Medulla oblongata (tissue), 1 donor: ENCODE measurements around the gene ANTKMT.
"Not testable (repeated sequence)": the region's sequence is repeated elsewhere in the genome, so short reads cannot be mapped to it uniquely, and the experiment has no call there.

Experiments
- DNase-seq: peaks from one replicate; pipeline ENCODE4 v3.0.0-alpha.2; 2015; ENCODE audit errors: extremely low spot score

Gene ANTKMT

DNA sequence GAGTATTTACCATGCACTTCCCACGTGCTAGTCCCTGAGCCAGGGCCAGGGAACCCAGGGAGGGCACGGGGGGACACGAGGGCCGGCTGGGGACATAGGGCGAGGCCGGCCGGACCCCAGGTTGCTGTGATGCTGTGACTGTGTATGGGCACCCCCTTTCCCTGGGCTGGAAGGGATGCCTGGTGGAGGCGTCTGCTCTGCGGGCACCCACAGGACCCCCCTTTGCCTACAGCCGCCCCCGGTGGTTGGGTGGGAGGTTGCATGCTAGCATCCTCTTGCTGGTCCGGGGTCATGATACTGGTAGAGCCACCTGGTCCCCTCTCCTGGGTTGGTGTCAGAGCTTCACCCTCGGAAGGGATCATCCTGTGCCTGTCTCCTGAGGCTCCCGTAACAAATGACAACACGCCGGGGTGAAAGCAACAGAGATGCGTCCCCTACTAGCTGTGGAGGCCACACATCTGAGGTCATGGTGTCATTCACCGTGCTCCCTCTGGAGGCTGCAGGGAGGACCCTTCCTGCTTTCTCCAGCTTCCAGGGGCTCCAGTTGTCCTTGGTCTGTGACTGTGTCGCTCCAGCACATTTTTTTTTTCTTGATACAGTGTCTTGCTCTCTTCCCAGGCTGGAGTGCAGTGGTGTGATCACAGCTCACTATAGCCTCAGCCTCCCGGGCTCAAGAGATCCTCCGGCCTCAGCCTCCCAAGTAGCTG lies 23.0 kb downstream of the ANTKMT start:
- DNase-seq = no peak

DNA sequence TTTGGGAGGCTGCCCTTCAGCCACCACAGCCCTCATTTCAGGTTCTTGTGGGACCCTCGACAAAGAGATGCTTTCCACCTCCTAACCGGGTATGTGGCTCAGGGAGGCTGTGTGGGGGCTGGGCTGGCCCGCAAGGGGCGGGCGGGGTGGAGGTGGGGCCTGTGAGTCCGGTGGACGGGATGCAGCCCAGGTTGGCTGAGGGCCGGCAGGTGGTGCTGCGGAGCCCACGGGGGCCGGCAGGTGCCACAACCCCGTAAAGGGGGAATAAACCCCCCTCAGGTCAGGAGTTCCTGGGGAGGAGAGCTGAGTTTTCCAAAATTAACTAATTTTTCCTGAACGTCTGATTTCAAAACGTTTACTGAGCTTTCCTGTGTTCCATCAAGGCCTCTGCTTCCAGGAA lies 24.8 kb downstream of the ANTKMT start:
- no peak for DNase-seq

DNA sequence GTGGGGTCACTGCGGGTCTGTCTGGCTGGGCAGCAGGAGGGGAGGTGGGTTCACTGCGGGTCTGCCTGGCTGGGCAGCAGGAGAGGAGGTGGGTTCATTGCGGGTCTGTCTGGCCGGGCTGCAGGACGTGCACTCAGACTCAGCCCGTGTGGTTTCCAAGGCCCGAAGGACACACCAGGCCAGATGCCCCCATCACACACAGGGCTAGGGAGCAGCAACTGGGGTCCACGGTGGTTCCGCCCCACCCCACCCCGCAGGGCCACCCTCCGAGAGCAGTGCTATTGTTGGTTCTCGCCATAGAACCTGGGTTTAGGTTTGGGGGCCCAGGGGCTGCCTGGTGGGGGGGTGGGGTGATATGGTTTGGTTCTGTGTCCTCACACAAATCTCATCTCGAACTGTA lies 25.7 kb downstream of the ANTKMT start:
- no peak for DNase-seq

DNA sequence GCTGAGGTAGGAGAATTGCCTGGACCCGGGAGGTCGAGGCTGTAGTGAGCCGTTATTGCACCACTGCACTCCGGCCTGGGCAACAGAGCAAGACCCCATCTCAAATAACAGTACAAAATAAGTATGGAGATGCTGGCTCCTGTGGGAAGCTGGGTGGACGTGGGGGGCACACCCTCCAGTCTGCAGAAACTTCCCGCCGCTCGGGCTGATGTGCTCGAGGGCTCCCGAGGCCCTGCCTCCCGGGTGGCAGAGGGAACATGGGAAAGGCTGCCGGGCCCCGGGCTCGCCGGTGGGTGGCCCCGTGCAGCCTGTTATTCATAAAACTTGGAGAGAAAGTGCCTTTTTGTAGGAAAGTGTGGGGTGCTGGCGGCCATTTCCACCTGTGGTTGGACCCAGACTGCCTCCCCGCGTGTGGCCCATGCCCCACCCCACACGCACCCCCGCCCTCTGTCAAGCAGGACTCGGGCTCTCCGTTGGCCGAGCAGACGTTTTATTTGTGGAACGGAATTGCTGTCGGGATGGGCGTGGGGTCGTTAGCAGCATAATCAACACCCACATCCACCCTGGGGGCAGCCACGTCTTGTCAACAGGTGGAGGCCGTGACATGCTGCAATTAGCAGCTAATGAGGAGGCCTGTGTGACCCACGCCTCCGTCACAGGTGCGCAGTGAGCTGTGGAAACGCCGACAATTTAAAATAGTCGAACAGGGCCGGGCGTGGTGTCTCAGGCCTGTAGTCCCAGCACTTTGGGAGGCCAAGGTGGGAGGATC lies 27.2 kb downstream of the ANTKMT start:
- DNase-seq = no peak

DNA sequence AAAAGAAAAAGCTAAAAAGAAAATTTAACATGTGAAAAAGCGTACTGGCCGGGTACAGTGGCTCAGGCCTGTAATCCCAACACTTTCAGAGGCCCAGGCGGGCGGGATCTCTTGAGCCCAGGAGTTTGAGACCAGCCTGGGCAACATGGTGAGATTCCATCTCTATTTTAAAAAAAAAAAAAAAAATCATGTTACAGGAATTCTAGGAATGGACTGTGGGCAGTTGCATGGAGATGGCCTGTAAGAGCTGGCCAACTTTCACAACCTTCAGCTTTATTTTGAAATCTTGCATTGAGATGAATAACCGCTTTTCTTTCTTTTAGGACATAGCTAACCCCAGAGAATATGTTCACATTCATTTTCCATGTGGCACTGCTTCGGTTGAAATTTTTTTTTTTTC lies 28.1 kb downstream of the ANTKMT start:
- no peak for DNase-seq

DNA sequence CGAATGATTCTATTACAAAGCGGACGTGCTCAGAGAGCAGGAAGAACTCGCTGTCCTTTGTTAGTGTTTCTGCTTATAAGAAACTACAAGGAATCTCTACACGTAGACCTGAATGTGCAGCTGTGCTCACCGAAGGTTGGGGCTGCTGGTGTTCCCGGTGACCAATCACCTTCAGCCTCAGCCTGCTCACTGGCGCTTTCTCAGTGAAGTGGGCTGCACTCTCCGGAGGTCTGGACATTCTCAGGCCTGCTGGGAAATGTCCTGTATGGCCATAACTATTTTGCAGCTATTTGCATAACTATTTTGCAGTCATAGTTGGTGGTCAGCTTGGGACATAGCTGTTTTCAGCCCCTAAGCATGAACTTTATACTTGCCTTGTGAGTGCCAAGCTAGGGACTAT lies 29.5 kb downstream of the ANTKMT start:
- DNase-seq = no peak

DNA sequence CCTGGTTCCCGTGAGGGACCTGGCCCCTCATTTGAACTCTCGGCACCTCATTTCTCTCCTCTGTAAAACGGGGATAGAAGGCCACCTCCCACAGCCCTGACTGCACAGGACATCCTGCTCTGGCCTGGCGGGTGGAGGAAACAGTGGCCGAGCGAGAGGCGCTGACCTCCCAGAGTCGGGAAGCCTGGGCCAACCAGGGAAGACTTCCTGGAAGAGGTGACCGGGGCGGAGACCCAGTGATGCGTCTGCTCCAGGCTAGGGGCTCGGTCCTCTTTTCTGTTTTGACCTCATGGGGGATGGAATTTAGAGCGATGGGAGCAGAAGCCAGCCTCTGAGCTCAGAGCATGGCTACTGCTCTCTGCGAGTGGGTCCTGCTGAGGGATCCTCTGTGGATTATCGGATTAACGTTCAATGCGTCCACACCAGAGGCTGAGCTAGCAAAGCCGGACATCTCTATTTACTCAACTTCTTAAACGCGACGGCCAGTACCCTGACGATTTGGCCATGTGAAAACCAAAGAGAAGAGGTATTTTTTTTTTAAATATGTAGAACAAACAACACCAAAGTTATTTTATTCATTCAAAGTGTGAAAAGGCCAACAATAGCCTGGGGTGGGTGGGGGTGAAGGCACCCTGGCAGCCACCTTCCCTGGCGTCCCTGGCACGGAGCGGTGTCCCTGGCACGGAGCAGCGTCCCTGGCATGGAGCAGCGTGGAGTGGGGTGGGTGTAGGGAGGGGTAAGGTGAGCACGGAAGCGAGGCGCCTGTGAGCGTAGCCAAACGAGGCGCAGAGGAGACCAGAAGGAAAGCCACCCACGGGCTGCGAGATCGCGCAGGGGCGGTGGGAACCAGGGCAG lies 30.4 kb downstream of the ANTKMT start:
- no peak for DNase-seq

DNA sequence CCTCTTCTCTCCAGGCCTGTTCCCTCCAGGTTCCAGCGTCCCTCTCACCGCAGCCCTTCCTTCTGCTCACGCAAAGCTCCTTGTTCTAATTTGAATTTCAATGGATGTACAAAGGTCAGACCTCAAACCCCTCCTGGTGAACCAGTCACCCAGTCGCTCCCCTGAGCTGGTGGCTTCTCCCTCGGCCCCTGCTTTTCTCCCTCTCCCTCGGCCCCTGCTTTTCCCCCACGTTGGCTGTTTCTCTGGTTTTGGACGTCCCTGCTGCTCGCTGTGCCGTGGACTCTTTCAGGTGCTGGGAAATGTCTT lies 31.0 kb downstream of the ANTKMT start:
- DNase-seq = no peak

DNA sequence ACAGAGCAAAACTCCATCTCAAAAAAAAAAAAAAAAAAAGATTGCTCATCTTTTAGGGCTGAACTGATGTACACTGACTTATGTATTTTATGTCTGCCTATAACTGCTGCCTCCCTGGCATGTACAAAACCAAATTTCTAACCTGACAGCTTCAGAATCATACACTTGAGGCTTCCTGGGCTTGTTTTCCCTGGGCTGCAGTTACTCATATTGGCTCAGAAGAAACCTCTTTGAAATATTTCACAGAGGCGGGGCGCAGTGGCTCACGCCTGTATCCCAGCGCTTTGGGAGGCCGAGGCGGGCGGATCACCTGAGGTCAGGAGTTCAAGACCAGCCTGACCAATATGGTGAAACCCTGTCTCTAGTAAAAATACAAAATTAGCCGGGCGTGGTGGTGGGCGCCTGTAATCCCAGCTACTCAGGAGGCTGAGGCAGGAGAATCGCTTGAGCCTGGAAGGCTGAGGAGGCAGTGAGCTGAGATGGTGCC lies 33.2 kb downstream of the ANTKMT start:
- not testable (repeated sequence) for DNase-seq

DNA sequence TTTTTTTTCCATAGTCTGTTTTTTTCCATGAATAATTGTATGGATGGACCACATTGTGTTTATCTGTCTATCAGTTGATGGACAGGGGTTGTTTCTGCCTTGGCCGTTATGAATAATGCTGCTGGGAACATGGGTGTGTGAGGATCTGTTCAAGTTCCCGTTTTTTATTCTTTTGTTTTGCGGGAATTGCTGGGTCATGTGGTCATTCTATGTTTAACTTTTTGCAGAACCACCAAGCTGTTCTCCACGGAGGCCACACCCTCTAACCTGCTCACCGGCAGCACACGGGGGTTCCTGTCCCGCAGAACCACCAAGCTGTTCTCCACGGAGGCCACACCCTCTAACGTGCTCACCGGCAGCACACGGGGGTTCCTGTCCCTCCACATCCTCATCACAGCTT lies 33.7 kb downstream of the ANTKMT start:
- peak; percentile 27 for DNase-seq

DNA sequence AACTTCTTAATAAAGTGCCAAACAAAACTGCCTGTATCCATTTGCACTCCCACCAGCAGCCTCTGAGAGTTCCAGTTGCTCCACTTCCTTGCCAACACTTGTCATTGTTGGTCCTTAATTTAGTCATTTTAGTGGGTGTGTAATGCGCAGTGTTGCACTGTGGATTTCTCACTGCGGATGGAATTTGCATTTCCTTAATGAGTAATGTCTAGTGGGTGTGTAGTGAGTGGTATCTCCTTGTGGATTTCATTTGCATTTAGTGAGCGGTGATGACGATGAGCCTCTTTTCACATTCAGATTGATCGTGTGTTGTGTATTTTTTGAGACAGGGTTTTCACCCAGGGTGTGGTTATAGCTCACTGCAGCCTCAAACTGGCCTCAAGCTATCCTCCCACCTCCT lies 35.5 kb downstream of the ANTKMT start:
- DNase-seq = no peak

DNA sequence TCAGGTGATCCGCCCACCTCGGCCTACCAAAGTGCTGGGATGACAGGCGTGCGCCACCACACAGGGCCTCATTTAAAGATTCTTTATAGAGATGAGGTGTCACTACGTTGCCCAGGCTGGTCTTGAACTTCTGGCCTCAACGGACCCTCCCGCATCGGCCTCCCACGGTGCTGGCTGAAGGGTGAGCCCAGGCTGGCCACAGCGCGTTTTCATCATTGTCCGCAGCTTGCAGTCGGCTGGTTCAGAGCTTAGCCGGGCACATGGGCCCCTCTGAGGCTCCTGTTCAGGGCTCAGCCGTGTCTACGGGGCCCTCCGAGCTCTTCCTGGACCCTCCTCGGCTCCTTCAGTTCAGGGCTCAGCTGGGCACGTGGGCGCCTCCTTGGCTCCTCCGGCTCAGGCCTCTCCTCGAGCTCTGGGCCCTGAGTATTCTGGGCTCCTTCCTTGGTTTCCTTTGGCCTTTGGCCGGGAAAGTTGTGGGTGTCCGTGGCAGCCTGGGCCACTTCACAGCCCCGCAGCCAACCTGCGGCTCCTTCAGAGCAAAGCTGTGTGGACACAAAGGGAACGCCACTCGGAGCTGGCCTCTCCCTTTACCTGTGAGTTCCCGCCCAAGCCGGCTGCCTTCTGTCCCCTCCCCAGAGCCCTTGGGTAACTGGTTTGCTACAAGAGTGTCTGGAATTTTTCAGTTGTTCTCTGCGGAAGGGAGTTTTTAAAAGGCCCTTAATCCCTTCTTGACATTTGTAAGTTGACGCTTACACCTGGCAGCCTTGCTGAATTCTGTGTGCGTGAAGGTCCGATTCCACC lies 38.4 kb downstream of the ANTKMT start:
- no peak for DNase-seq

DNA sequence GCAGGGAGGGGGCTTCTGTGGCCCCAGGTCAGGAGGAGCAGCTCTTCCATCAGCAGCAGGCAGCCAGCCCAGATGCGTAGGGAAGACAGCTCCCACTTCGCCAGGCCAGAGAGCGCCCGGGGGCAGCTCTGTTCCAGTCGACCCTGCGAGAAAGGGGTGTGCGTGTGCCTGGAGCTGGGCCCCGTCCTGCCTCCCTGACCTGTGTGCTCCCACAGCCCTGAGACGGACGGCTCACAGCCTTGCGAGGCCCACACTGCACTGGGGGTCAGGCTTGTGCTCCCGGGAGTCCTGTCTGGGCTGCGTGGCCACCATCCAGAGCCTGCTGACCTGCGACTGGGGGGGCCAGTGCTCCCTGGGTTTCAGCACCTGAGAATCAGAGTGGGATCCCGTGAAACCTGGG lies 39.1 kb downstream of the ANTKMT start:
- DNase-seq = no peak

DNA sequence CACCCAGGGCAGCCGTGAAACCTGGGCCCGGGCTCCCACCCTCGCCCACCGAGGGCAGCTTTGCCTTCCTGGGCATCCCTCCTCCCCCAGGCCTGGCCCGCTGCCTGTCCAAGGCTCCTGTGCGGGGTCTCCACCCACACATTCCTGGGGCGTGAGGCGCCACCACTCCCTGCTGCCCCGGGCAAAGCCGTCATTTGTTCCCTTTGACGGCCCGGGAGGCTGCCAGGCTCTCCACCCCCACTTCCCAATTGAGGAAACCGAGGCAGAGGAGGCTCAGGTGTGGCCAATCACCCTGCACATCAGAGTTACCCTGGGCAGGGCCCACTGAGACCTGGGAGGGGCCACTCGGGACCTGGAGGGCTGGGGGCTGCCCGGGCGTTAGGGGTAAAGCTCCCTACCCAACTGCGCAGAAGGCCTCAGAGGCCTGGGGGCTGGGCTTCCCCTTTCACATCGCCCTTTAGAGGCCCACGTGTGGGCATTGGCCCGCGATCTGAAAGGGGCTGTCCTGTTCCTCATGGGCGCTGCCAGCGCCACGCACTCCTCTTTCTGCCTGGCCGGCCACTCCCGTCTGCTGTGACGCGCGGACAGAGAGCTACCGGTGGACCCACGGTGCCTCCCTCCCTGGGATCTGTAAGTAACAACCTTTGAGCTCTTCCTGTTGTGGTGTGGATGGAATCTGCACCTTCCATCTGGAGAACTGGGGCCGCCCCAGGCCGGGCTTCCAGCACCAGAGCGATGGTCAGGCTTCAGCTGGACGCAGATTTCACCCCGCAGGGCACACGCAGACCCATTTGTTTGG lies 39.8 kb downstream of the ANTKMT start, which contains the start of gene MSLN:
MSLN (plus strand) TSS at position 190 of the 799 bp plus-strand sequence. CDS start 1,947 bp downstream, outside the sequence.
- DNase-seq = no peak

DNA sequence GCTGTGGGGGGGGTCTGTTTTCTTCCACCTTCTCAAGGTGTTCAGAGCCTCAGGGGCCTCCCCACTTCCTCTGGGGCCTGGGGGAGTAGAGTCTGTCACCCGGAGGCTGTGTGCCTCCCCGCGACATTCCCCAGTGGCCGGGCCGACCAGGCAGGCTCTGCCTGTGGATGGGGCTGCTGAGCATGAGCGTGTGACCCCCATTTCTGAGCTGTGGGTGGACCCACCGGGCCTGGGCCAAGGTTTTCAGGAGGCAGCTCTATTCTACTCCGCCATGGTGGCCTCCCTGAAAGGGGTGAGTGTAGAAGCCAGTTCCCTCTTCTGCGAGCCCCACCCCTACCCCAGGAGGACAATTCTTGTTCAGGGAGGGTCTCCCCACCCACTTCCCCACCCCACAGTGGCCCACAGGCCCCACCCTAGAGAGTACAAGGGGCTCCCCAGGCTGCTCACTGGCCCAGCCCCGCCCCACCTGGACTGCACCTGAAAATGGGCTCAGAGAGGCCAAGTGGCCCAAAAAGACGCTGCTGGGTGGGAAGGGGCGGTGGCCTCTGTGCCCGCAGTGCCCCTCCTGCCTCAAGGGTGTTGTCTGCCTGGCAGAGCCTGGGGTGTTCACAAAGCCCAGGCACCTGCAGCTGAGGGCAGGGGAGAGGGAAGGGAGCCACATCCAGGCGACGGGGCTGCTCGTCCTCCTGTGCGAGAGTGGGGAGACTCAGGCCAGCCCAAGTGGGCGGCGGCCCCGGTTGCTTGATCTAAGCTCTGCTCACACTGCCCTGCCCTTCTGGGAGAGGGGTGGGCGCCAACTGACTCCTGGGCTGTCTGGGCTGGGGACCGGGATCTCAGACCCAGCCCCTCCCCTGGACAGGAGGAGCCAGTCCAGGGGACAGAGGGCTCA lies 40.9 kb downstream of the ANTKMT start:
- no peak for DNase-seq

DNA sequence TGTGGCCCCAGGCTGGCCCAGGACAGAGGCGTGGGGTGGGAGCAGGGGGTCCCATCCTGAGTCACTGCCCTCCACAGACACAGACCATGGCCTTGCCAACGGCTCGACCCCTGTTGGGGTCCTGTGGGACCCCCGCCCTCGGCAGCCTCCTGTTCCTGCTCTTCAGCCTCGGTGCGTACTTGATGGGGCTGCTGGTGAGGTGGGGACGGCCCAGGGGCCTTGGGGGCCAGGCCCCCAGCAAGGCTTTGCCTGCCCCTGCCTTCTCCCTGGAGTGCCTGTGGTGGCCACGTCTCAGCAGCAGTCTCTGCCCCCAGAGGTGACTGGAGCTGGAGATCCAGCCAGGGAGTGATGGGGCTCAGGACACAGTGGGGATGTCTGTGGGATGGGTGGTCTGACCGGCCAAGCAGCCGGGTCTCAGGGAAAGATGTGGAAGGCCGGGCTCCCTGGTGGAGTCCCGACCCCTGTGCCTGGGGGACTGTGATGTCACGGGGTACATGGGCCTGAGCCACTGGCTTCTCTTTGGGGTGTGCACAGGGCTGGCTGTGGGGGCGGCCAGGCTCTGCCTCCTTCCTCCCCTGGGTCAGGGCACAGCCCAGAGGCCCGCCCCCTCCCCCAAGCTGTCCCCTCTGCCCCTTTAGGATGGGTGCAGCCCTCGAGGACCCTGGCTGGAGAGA lies 41.8 kb downstream of the ANTKMT start:
- DNase-seq = no peak

DNA sequence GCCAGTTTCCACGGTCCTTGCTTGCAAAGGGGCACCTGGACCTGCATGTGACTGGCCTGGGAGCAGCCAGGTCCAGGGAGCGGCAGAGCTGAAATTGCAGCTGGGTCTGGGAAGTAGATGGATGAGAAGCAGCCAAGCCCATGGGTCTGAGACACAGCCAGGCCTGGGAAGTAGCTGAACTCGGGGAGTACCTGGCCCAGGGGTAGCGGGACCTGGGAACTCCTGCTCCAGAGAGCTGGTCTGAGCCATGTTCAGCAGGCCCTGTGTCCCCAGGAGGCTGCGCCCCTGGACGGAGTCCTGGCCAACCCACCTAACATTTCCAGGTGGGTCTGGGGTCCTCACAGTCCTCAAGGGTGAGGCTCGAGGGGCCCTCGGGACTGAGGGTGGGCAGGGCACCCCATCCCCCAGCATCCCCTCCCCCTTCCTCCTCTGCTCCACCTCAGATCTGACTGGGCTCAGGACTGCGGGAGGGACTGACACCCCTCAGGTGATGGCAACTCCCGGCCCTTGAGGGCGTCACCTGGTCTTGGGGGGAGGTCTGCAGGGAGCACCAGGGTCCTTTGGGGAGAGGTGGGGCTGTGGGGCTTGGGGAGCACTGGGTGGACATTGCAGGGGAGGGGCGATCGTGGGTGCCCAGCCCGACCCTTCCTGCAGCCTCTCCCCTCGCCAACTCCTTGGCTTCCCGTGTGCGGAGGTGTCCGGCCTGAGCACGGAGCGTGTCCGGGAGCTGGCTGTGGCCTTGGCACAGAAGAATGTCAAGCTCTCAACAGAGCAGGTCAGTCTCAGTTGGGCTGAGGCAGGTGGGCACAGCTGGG lies 42.6 kb downstream of the ANTKMT start:
- DNase-seq = no peak

DNA sequence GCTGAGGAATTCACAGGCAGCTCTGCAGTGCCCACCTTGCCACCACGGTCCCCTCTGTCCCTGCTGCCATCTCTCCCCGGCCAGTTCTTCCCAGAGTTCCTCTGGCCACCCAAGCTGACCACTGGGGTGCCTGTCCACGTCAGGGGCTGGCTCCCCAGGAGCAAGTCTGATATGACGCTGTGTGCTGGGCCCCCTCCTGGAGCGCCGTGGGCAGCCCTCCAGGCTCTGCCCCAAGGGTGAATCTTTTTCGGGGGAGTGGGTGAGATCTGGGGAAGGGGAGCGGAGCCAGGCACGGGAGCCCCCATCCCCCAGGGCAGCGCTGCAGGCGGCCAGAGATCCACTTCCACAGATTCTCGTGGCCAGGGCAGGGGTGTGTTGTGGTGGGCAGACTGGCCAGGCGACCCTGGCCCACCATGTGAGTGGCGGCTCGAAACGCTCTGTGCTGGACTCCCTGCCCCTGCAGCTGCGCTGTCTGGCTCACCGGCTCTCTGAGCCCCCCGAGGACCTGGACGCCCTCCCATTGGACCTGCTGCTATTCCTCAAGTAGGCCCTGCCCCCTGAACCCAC lies 43.3 kb downstream of the ANTKMT start:
- DNase-seq = no peak
